ENCODE results near the gene SGTA.

The SGTA gene

DNA sequence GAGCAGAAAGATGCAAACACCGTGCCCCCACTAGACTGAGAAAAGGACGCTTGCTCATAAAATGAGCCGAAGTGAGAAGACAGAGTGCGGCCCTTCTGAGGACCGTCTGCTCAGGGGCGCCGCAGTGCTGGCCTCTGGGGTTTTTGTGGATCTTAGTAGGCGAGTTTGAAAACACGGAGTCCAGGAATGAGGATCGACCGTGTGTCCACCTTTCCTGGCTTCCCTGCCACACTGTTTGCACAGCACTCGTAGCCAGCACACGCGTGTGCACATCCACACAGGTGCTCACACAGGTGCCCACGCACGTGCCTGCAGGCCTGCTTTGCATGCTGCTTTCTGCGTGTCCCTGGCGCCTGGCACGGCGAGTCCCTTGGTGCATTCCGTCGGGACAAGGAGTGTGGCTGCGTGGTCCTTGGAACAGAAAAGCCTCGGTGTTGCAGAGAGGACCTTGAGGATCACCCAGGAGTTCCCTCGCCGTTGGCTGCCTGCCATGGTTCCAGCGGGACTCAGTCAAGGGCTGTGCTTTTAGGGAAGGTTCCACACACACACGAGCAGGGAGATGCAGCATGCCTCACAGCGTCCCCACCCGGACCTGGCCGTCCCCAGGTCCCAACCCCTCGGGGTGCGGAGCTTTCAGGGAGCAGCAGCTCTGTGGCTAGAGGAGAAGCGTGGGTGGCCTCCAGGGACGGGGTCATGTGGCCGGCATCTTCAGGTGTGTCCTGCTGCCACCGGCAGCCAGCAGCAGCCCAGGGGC lies 26.5 kb upstream of the SGTA start:
- no peak for DNase-seq (ENCODE audit: low read depth in 2 of 2)

DNA sequence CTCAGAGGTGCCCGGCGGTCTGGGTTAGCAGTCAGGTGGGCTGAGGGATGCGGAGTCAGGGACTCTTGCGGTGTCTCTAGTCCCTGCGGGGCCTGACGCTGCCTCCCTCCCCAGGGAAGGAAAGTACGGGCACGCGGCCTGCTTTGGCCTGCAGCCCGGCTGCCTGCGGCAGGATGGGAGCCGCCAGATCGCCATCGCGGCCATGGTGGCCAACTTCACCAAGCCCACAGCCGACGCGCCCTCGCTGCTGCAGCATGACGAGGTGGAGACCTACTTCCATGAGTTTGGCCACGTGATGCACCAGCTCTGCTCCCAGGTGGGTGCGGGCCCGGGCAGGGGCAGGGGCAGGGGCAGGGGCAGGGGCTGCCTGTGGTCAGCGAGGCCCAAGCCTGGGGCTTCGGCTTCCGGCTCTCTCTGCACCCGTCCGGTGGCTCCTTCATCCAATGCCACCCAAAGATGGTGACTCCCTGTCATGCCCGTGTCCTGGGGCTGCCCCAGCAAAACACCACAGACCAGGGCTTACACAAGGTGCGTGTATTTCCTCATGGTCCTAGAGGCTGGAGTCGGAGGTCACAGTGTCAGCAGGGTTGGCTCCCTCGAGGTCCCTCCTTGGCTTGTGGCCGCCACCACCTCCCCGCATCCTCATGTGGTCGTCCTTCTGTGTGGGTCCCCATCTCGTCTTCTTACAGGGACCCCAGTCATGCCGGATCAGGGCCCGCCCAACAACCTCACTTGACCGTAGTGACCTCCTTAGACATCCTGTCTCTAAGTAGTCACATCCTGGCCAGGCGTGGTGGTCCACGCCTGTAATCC lies 25.3 kb upstream of the SGTA start:
- DNase-seq (ENCODE audit: low read depth in 2 of 2) = no peak

DNA sequence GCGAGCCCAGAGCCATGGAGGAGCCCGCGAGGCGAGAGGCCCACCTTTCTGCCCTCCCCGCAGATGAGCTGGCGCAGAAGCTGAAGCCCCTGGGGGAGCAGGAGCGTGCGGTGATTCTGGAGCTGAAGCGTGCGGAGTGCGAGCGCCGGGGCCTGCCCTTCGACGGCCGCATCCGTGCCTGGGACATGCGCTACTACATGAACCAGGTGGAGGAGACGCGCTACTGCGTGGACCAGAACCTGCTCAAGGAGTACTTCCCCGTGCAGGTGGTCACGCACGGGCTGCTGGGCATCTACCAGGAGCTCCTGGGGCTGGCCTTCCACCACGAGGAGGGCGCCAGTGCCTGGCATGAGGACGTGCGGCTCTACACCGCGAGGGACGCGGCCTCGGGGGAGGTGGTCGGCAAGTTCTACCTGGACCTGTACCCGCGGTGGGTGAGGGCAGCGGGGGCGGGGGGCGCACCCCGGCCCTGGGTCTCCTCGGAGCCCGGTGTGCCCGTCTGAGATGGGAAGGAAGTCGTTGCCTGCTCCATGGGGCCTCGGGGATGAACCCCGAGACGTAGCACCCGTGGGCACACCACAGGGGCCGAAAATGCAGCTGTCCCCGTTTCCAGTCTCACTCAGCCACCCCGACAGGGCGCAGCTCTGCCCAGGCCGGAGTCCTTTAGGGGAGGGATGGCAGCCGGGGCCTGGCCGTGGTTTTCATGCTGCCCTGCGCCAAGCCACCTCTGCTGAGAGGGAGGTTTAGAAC lies 24.5 kb upstream of the SGTA start:
- no peak for DNase-seq (ENCODE audit: low read depth in 2 of 2)

DNA sequence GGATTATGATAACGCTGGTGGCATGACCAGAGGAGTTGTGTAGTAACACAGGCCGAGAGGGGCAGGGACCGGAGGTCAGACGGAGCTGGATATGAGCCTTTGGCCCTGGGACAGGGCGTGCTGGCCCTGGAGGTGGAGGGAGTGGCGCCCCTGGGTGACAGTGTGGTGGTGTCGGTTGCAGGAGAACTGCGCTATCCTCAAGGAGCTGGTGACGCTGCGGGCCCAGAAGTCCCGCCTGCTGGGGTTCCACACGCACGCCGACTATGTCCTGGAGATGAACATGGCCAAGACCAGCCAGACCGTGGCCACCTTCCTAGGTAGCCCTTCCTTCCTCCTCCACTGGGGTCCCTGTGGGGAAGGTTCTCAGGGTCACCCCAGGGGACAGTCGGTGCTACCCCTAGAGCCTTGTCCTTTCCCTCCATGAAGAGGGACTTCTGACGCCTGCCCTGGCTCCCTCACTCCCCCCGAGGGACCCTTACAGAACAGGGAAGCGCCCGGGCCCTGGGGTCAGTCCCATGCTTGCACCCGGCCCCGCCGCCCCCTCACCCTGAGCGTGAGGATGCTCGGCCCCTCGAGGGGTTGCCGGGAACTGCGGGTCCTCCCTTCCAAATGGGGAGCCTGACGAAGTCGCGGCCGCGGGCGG lies 23.8 kb upstream of the SGTA start:
- DNase-seq (ENCODE audit: low read depth in 2 of 2) = no peak

DNA sequence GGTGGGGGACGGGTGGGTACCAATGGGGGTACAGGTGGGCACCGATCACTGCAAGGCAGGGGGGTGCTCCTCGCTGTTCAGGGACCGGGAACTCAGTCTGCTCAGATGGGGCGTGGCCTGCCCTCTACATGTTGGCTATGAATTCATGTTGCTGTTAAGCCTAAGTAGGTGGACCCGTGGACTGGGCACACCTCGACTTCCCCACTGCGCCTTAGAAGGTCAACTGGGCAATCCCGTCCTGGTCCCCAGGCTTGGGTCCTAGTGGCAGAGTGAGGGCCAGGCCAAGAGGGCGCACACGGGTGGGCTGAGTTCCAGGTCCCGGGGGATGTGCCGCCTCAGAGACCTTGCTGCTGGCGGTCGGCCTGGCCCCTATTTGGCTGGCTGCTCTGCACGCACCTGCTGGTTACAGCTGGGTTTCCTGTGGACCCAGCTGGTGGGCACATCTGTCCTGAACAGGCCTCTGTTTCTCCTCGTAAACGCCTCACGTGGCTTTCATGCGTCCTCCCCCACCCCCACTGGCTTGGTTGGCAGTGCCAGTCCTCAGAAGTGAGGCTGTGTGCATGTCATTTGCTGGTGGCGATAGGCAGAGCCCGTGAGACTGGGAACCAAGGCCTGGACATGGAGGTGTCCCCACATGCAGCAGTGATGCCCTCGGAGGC lies 23.0 kb upstream of the SGTA start:
- DNase-seq (ENCODE audit: low read depth in 2 of 2) = no peak

DNA sequence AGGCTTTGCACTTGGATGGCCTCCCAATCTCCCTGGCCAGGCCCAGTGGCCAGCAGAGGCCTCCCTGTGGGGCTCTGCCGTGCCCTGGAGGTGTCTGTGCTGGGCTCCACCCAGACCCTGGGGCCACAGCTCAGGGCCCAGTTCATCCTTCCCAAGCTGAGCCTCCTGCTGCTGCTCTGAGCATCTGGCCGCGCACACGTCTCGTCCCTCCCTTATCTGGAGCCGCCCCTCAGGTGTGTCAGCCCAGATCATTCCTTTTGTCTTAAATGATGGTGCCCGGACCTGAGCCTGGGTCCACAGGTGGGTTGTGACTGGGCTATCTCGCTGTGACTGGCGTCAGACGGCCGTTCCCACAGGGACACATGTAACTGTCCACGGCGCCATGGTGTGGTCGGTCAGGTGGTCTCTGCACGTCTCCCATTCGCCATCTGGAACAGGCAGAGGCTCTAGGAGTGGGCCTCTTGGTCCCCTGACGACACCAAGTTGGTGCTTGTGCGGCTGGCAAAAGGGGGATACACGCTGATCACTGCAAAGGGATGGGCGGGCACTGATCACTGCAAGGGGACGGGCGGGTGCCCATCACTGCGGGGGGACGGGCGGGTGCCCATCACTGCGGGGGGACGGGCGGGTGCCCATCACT lies 22.3 kb upstream of the SGTA start:
- no peak for DNase-seq (ENCODE audit: low read depth in 2 of 2)

DNA sequence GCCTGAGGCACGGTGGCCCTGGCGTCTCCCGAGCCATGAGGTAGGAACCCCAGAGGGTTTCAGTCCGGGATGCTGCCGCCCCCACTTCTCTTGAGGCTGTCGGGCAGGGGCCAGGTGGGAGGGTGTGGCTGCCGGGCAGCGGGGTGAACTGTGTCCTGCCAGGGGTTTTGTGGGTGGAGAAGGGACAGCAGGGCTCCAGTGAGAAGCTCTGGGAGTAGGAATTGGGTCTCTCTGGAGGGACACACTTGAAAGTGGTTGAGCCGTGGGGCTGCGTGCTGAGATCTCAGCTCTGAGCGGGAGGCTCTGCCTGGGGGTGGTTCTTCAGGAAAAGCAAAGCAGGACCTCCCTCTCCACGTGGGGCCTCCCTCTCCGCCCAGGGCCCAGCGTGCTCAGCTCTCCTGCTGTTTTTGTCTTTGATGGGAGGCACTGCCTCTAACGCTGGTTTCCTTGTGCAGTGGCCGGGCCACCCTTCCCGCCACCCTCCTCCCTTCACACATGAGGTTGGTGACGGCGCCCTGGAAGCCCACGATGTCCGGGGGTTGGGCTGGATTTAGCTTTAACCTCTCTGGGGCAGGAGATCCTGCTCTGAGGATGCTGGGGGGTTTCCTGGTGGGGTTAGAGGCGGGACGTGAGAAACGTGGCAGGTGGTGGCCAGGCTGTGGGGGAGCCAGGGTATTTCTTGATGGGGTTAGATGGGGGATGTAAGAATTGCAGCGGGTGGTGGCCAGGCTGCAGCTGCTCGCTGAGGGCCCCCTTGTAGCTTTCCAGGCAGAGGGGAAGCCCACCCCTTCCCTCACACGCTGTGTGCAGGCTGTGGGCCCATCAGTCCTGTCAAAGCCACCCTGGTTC lies 21.3 kb upstream of the SGTA start:
- no peak for DNase-seq (ENCODE audit: low read depth in 2 of 2)

DNA sequence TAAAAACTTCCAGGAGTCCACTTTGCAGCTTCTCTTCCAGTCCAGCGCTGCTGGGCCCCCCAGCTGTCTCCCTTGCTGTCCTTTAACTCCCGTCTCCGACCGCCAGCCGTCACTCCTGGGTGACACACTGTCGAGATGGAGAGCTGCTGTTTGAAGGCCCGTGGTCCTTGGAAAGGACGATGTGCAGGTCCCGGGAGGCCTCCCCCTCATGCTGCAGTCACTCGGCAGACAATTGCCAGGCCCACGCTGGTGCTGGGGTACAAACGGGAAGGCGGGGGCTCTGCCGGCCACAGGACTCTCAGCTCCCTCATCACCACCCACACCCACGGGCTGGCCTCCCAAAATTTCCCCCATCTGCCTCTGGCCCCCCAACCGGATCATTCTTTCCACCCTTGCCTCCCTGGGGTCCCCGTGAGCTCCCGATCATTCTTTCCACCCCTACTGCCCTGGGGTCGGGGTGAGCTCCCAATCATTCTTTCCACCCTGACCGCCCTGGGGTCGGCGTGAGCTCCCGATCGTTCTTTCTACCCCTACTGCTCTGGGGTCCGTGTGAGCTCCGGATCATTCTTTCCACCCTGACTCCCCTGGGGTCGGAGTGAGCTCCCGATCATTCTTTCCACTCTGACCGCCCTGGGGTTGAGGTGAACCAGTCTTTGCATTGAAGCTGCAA lies 20.5 kb upstream of the SGTA start:
- DNase-seq (ENCODE audit: low read depth in 2 of 2) = no peak

DNA sequence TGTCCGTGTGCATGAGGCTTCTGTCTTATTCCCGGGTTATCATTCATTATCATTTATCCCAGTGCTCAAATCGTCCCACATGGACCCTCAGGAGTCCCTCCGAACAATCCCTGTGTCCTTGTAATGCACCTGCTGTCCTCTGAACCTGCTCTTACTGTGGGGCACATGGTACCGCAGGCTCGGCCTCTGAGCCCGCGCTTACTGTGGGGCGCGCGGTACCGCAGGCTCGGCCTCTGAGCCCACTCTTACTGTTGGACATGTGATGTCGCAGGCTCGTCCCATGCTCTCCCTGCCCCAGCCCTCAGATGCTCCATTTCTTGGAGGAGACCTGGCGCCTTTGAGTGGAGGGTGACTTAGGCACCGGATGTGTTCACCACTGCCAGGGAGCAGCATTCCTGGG lies 19.8 kb upstream of the SGTA start:
- no peak for DNase-seq (ENCODE audit: low read depth in 2 of 2)

DNA sequence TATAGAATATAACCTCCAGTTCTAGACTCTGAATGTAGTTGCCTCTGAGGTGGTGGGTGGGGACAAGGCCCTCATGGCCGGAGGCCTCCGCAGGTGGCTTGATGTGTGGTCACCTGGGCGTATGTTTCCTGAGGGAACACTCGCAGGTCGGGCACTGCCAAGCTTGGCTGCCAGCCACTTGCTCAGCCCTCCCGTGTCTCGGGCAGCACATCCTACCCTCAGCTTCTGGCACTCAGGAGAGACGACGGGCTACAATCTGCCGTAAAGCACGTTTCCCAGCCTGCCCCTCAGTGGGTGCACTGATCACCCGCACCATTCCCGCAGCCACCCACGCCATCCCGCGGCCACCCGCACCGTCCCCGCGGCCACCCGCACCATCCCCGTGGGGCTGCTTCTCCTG lies 17.4 kb upstream of the SGTA start:
- no peak for DNase-seq (ENCODE audit: low read depth in 2 of 2)

DNA sequence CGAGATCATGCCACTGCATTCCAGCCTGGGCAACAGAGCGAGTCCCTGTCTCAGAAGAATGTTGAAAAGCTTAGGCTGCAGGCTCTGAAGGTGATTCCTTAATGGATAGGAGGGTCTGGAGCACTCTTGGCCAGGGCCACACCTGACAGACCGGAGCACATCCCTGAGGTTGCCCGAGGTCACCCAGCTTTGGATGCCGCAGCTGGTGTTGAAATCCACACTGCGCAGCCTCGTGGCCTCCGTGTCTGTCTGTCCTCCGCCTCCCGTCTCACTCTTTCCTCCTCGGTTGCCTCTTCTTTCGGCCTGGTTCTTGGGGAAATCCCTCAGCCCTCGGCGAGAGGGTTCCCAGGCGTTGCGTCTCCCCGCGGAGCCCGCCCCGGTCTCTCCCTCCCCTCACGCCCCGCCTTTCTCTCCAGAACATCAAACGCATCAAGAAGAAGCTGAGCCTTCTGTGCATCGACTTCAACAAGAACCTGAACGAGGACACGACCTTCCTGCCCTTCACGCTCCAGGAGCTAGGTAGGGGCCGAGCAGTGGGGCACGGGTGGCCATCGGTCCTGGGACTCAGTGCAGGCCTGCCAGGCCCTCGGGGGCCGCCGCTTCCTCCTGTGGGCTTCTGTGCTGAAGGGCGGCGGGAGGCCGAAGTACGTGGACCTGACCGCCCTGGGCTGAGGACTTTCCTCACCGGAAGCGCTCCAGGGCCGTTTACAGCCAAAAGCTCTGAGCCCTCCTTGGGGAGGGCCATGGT lies 16.4 kb upstream of the SGTA start:
- no peak for DNase-seq (ENCODE audit: low read depth in 2 of 2)

DNA sequence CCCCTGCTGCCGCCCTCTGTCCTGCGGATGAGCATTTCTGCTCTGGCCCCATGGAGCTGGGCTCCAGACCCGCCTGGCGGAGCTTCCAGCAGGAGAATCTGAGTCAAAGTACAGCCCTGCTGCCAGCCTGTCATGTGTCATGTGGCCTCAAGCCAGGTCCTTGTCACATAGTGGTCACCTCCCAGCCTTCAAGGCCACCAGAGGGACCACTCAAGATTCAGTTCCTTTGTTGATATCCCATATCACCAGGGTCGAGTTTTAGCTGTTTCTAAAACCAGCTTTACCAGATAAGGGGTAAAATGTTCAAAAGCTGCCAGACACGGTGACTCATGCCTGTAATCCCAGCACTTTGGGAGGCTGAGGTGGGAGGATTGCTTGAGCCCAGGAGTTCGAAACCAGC lies 15.7 kb upstream of the SGTA start:
- no peak for DNase-seq (ENCODE audit: low read depth in 2 of 2)

DNA sequence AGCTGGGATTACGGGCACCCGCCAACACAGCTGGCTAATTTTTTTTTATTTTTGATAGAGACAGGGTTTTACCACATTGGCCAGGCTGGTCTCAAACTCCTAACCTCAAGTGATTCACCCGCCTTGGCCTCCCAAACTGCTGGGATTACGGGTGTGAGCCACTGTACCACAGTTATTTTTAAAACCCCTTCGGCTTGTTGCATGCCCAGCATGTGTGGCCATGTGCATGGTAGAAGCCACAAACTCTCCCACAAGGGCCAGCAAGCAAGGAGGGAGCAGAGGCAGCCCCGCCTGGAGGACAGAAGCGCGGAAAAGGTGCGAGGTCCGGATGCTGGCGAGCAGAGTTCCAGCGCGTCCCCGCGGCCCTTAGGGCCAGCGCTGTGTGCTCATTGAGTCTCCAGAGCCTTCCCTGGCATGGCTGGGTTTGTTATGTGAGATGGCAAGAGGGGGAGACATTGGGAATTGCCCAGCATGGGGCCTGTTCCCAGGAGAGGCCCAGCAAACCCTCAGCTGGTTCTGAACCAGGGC lies 15.1 kb upstream of the SGTA start:
- no peak for DNase-seq (ENCODE audit: low read depth in 2 of 2)

DNA sequence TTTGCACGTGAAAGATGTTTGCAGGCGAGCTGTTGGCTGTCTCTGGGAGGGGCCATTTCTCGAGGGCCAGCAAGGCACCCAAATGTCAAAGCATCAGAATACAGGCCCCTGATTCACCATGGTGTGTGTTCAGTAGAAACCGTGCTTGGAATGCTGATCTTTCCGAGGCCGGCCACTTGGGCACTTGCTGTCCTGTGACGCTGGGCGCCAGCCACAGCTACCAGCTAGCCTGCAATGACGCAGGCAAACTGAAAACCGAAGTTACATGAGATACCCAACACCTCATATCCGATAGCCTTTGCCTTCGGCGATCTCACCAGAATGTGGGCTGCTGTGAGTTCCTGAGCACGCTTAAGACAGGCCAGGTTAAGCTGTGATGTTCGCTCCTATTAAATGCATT lies 14.2 kb upstream of the SGTA start:
- no peak for DNase-seq (ENCODE audit: low read depth in 2 of 2)

DNA sequence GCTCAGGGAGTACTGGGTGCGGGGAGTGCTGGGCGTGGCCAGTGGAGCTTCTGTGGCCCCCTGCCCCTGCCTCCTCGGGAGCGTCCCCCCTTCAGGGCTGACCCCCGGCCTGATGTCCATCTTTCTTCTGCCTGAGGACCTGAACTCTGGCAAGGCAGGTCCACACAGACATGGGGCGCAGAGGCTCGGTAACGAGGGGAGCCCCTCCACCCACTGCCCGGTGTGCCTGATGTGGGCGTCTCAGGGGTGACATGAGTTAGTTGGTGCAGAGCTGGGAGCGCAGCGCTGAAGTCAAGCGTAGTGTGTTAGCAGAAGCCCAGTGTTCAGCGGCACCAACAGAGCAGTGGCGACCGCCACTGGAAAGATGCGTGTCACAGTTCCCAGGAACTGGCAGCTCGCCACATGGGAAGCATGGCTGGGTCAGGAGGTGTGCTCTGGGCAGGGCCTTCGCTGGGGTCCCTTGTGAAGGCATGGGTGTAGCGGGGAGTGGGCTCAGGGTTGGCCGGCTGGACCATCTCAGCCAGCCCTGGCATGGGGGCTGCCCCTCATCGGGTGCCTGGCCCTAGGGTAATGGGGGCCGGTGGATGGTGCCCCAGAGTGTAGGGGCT lies 13.7 kb upstream of the SGTA start:
- DNase-seq (ENCODE audit: low read depth in 2 of 2) = no peak

DNA sequence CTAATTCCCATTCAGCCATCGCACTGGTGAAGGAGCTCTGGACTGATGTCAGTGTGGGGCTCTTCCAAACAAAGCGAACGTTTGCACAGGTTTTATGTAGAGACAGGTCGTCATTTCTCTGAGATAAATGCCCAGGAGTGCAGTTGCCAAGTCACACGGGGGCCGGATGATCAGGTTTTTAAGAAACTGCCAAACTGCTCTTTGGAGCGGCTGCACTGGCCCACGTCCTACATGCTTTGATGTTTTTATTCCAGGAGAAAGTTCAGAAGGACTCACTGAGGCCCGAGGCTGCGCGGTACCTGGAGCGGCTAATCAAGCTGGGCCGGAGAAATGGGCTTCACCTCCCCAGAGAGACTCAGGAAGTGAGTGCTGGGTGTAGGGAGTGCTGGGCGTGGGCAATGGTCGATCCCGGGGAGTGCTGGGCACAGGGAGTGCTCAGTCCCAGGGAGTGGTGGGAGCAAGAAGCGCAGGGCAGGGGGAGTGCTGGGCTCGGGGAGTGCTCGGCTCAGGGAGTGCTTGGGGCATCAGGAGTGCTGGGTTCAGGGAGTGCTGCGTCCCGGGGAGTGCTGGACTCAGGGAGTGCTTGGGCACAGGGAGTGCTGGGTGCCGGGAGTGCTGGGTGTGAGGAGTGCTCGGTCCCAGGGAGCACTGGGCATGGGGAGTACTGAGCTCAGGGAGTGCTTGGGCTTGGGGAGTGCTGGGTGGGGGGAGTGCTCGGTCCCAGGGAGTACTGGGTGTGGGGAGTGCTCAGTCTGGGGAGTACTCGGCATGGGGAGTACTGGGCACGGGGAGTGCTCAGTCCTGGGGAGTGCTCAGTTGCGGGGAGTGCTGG lies 13.0 kb upstream of the SGTA start:
- no peak for DNase-seq (ENCODE audit: low read depth in 2 of 2)

DNA sequence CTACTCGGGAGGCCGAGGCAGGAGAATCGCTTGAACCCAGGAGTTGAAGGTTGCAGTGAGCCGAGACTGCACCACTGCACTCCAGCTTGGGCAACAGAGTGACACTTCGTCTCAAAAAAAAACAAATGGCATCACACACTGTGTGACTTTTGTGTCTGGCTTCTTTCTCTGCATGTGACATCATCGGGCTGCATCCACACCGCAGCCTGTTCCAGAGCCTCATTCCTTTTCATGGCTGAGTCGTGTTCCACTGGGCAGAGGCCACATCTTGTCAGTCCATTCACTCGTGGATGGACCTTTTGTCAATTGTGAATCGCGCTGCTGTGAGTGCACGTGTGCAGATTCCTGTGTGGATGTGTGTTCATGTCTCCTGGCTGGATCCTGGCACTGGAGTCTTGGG lies 10.5 kb upstream of the SGTA start:
- no peak for DNase-seq (ENCODE audit: low read depth in 2 of 2)

Measured in stimulated activated CD8-positive, alpha-beta memory T cell treated with anti-CD3 and anti-CD28 coated beads, Interleukin-2, amount 100 ng/mL, for 48 hours (primary cell).